Measurements from ENCODE around the gene NOSTRIN. TPM values are rescaled to one million over a fixed set of nuclear protein-coding genes. Genes with fewer than 3 reads are reported as not detected.

NOSTRIN gene
- total RNA-seq, 1 experiment from 2014 or later: not detected

GRCh38 chr2:168855601-168856000 is 53.2 kb downstream of the NOSTRIN start:
- no peak for DNase-seq
- no peak overlapping the region for H2AK5ac ChIP-seq (ENCODE audit: insufficient read length, low read length)
- Mint-ChIP-seq H3K27ac (no peak overlapping the region), H3K36me3 (ENCODE audit: insufficient read depth in 1 of 3, low read depth in 3 of 3) (peaks cover 7 to 13% (median 11%) of the 10 kb centered on the region in 3 experiments; a peak in 6 of 7 replicates), H3K4me1 (peaks cover 10 to 11% of the 10 kb centered on the region in 2 experiments; a peak in 2 of 4 replicates), H3K4me3 (no peak overlapping the region), H3K27me3 (ENCODE audit: low read depth) (no peaks in the 10 kb centered on the region), H3K9me3 (no peaks in the 10 kb centered on the region)
- no peaks in the 10 kb centered on the region for H3K79me2 ChIP-seq (ENCODE audit: insufficient read depth, low read length)
- no peak overlapping the region for H2BK20ac ChIP-seq (ENCODE audit: low read depth, low read length, poor library complexity, severe bottlenecking)
- H3K9me3 ChIP-seq (ENCODE audit: control insufficient read depth, low read depth, low read length): no peaks in the 10 kb centered on the region
- no peak overlapping the region for H2BK5ac ChIP-seq (ENCODE audit: insufficient read length, low read length)
- no peak overlapping the region for H2AFZ ChIP-seq (ENCODE audit: low read length)
- no peak overlapping the region for H2BK15ac ChIP-seq (ENCODE audit: low read depth, low read length)
- no peaks in the 10 kb centered on the region for H3K79me1 ChIP-seq (ENCODE audit: insufficient read depth, low read depth, low read length, poor library complexity, severe bottlenecking)
- H4K91ac ChIP-seq (ENCODE audit: insufficient read length, low read depth, low read length): no peak overlapping the region
- H3K4me1 ChIP-seq (ENCODE audit: insufficient read depth, low read length): no peaks in the 10 kb centered on the region
- H4K20me1 ChIP-seq (ENCODE audit: control insufficient read depth, insufficient read depth, insufficient read length): no peaks in the 10 kb centered on the region
- H3K27me3 ChIP-seq (ENCODE audit: insufficient read depth, low read length): no peaks in the 10 kb centered on the region
- H3K18ac ChIP-seq (ENCODE audit: insufficient read length, low read depth, low read length): no peak overlapping the region
- no peak overlapping the region for H4K8ac ChIP-seq (replicated peaks; ENCODE audit: insufficient read length, low read depth, low read length)
- WGBS (ENCODE audit: extremely low coverage, insufficient read length, low lambda C conversion rate): no CpG with 5 or more reads among the region's 3 CpGs
- no peak overlapping the region for H3K9ac ChIP-seq (ENCODE audit: extremely low read depth, insufficient read length, low read length)
- no peak overlapping the region for H3K4ac ChIP-seq (ENCODE audit: low read depth, low read length)
- no peak overlapping the region for H3K4me2 ChIP-seq (ENCODE audit: insufficient read depth, insufficient read length, low read length)
- no peak overlapping the region for H3K14ac ChIP-seq (ENCODE audit: insufficient read depth, low read length)
- H3K27ac ChIP-seq (ENCODE audit: insufficient read length, low read depth, low read length): no peak overlapping the region
- H4K5ac ChIP-seq (ENCODE audit: insufficient read length, low read depth, low read length): no peak overlapping the region
- no peak overlapping the region for H3K56ac ChIP-seq (ENCODE audit: insufficient read length, low read depth, low read length)
- H3K23ac ChIP-seq (ENCODE audit: insufficient read length, low read depth, low read length): no peak overlapping the region
- H3T11ph ChIP-seq (ENCODE audit: low read length): no peak overlapping the region
- no peak for TF ChIP-seq CTCF (conservative IDR thresholded peaks at IDR 0.05)
- no peak overlapping the region for H2BK12ac ChIP-seq (ENCODE audit: insufficient read length, low read depth, low read length)
- H3K23me2 ChIP-seq (ENCODE audit: insufficient read length, low read depth, low read length, poor library complexity, severe bottlenecking): no peaks in the 10 kb centered on the region
- no peak overlapping the region for H2BK120ac ChIP-seq (ENCODE audit: low read depth, low read length, poor library complexity, severe bottlenecking)

All from H9 (cell line).